GM19025 (cell line): ENCODE data around the gene HMGXB4.

Experiments used
- ATAC-seq: cut with Tn5 transposase; IDR thresholded peaks from one replicate; pipeline ENCODE4 v1.9.1; 2021; ENCODE audit warnings: mild to moderate bottlenecking, low read depth, moderate library complexity; ENCODE audit not compliant: unreplicated experiment

HMGXB4 gene

GRCh38 chr22:35308480-35309021 lies 51.3 kb downstream of the HMGXB4 start:
- peak; percentile 40 for ATAC-seq

GRCh38 chr22:35310556-35311550 lies 53.6 kb downstream of the HMGXB4 start:
- ATAC-seq = no peak

- ATAC-seq = no peak
These were observed 54.3 kb downstream of the HMGXB4 start for GRCh38 chr22:35311551-35311999.

- no peak for ATAC-seq
These were observed 55.1 kb downstream of the HMGXB4 start for GRCh38 chr22:35312198-35313059.

- ATAC-seq = no peak
These were observed 56.2 kb downstream of the HMGXB4 start for GRCh38 chr22:35313311-35314121.

GRCh38 chr22:35314161-35314942 lies 57.1 kb downstream of the HMGXB4 start:
- ATAC-seq = no peak

- no peak for ATAC-seq
These were observed 58.0 kb downstream of the HMGXB4 start for GRCh38 chr22:35315141-35315854.

GRCh38 chr22:35315855-35316745 lies 58.8 kb downstream of the HMGXB4 start:
- no peak for ATAC-seq

GRCh38 chr22:35316751-35317150 lies 59.5 kb downstream of the HMGXB4 start:
- ATAC-seq = no peak

- no peak for ATAC-seq
These were observed 60.5 kb downstream of the HMGXB4 start for GRCh38 chr22:35317680-35318290.

GRCh38 chr22:35318346-35319215 lies 61.3 kb downstream of the HMGXB4 start:
- no peak for ATAC-seq

GRCh38 chr22:35319244-35319985 lies 62.1 kb downstream of the HMGXB4 start:
- ATAC-seq = no peak

GRCh38 chr22:35322126-35322525 lies 64.8 kb downstream of the HMGXB4 start:
- ATAC-seq = no peak

GRCh38 chr22:35322893-35323292 lies 65.6 kb downstream of the HMGXB4 start:
- ATAC-seq = no peak

GRCh38 chr22:35323305-35323704 lies 66.0 kb downstream of the HMGXB4 start:
- ATAC-seq = no peak

GRCh38 chr22:35324067-35324466 lies 66.8 kb downstream of the HMGXB4 start:
- ATAC-seq = no peak
